SK-N-SH treated with all-trans-retinoic acid at 6 μM for 48 hours (cell line): Measurements from ENCODE around the gene GRIA4.

Experiments
- ATAC-seq: fragments of 200-7000 bp; cut with Tn5 transposase; 3 replicates; pipeline ENCODE4 v1.9.1; 2020; ENCODE audit warnings: mild to moderate bottlenecking, moderate library complexity
- ARNTL ChIP-seq: fragments of 450-650 bp; formaldehyde crosslinking; IDR thresholded peaks from 2 replicates; pipeline ENCODE4 v1.5.0; 2020; ENCODE audit warnings: low read depth, mild to moderate bottlenecking, moderate library complexity, borderline replicate concordance
- BACH2 ChIP-seq: fragments of 250-450 bp; sonication (Bioruptor Pico); IDR thresholded peaks from 2 replicates; pipeline ENCODE4 v1.9.0; 2021; ENCODE audit warnings: mild to moderate bottlenecking, borderline replicate concordance
- CSDC2 ChIP-seq: fragments of 250-450 bp; sonication (Bioruptor Pico); IDR thresholded peaks from 2 replicates; pipeline ENCODE4 v1.5.0; 2020; ENCODE audit warnings: mild to moderate bottlenecking, moderate library complexity
- ESRRG ChIP-seq: fragments of 250-450 bp; sonication (Bioruptor Pico); IDR thresholded peaks from 2 replicates; pipeline ENCODE4 v1.6.1; 2021; ENCODE audit warnings: mild to moderate bottlenecking
- GLIS3 ChIP-seq: fragments of 250-450 bp; sonication (Bioruptor Pico); IDR thresholded peaks from 2 replicates; pipeline ENCODE4 v1.5.0; 2020; ENCODE audit warnings: mild to moderate bottlenecking, moderate library complexity
- ISL1 ChIP-seq: fragments of 250-450 bp; sonication (Bioruptor Pico); IDR thresholded peaks from 2 replicates; pipeline ENCODE4 v2.1.2; 2022; ENCODE audit warnings: mild to moderate bottlenecking, moderate library complexity
- OSR1 ChIP-seq: fragments of 250-450 bp; sonication (Bioruptor Pico); IDR thresholded peaks from 2 replicates; pipeline ENCODE4 v1.8.0; 2022; ENCODE audit warnings: moderate library complexity, mild to moderate bottlenecking, inconsistent platforms
- POU6F1 ChIP-seq: fragments of 250-450 bp; sonication (Bioruptor Pico); IDR thresholded peaks from 2 replicates; pipeline ENCODE4 v1.8.0; 2021; ENCODE audit warnings: low read depth, mild to moderate bottlenecking, moderate library complexity, borderline replicate concordance
- PPARA ChIP-seq: fragments of 250-450 bp; sonication (Bioruptor Pico); IDR thresholded peaks from 2 replicates; pipeline ENCODE4 v1.5.0; 2020; ENCODE audit warnings: mild to moderate bottlenecking, borderline replicate concordance
- RARB ChIP-seq: fragments of 250-450 bp; sonication (Bioruptor Pico); IDR thresholded peaks from 2 replicates; pipeline ENCODE4 v1.8.0; 2021; ENCODE audit warnings: mild to moderate bottlenecking, moderate library complexity
- SNAI2 ChIP-seq: fragments of 250-450 bp; sonication (Bioruptor Pico); IDR thresholded peaks from 2 replicates; pipeline ENCODE4 v1.5.0; 2020; ENCODE audit warnings: mild to moderate bottlenecking, moderate library complexity
- TCF4 ChIP-seq: fragments of 250-450 bp; sonication (Bioruptor Pico); IDR thresholded peaks from 2 replicates; pipeline ENCODE4 v1.8.0; 2021; ENCODE audit warnings: mild to moderate bottlenecking, moderate library complexity, borderline replicate concordance
- TOX ChIP-seq: fragments of 250-450 bp; sonication (Bioruptor Pico); IDR thresholded peaks from 2 replicates; pipeline ENCODE4 v1.8.0; 2021; ENCODE audit warnings: mild to moderate bottlenecking, moderate library complexity, borderline replicate concordance
- ZC3H10 ChIP-seq: fragments of 250-450 bp; sonication (Bioruptor Pico); IDR thresholded peaks from 2 replicates; pipeline ENCODE4 v1.5.1; 2021; ENCODE audit warnings: mild to moderate bottlenecking, moderate library complexity
- ZFP3 ChIP-seq: fragments of 250-450 bp; sonication (Bioruptor Pico); IDR thresholded peaks from 2 replicates; pipeline ENCODE4 v1.5.0; 2020; ENCODE audit warnings: mild to moderate bottlenecking, moderate library complexity
- ZFP30 ChIP-seq: fragments of 450-650 bp; formaldehyde crosslinking; IDR thresholded peaks from 2 replicates; pipeline ENCODE4 v1.5.0; 2022; ENCODE audit warnings: mild to moderate bottlenecking, moderate library complexity
- ZNF565 ChIP-seq: fragments of 450-650 bp; formaldehyde crosslinking; conservative IDR thresholded peaks from 2 replicates; pipeline ENCODE4 v1.5.0; 2020; ENCODE audit warnings: low read depth, mild to moderate bottlenecking, moderate library complexity
- ZNF70 ChIP-seq: fragments of 450-650 bp; formaldehyde crosslinking; IDR thresholded peaks from 2 replicates; pipeline ENCODE4 v1.5.0; 2020; ENCODE audit warnings: mild to moderate bottlenecking, moderate library complexity
- ZNF8 ChIP-seq: fragments of 450-650 bp; formaldehyde crosslinking; IDR thresholded peaks from 2 replicates; pipeline ENCODE4 v1.5.0; 2020; ENCODE audit warnings: mild to moderate bottlenecking, moderate library complexity
- TF ChIP-seq, protein P1 (sequence below): fragments of 250-450 bp; sonication (Bioruptor Pico); IDR thresholded peaks from 2 replicates; pipeline ENCODE4 v1.5.1; 2020; ENCODE audit warnings: low read depth, mild to moderate bottlenecking, moderate library complexity
- TF ChIP-seq, protein P2 (sequence below): fragments of 250-450 bp; sonication (Bioruptor Pico); IDR thresholded peaks from 2 replicates; pipeline ENCODE4 v1.8.0; 2020; ENCODE audit warnings: mild to moderate bottlenecking, moderate library complexity, borderline replicate concordance
- TF ChIP-seq, protein P3 (sequence below): fragments of 250-450 bp; sonication (Bioruptor Pico); IDR thresholded peaks from 2 replicates; pipeline ENCODE4 v1.5.1; 2021; ENCODE audit warnings: mild to moderate bottlenecking, moderate library complexity
- TF ChIP-seq, protein P4 (sequence below): fragments of 250-450 bp; sonication (Bioruptor Pico); IDR thresholded peaks from 2 replicates; pipeline ENCODE4 v1.5.0; 2020; ENCODE audit warnings: mild to moderate bottlenecking, moderate library complexity

GRIA4 gene

GRCh38 chr11:105618343-105618955 lies 8.6 kb downstream of the GRIA4 start:
- ATAC-seq = no peak

DNA sequence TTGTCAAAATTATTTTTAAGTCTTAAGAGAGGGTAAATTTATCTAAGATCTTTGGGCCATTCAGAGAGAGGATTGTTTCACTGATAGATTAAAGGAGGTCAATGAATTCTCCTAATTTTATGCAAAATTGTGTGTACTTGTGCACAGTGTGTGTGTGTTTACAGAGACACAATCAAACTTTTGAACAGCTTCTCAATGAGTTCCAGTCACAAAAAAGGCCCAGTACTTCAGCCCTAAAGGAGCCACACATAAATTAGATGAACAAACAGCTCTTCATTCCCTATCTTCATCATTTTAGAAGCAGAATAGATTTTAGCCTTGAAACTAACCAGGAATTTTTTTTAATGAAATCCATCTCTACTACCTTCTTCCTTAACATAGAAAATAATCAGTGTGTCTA lies 9.7 kb downstream of the GRIA4 start:
- TF ChIP-seq TOX (CRISPR knock-in tag) (no peak), ISL1 (CRISPR knock-in tag) (no peak), BACH2 (no peak), SNAI2 (no peak), PPARA (CRISPR knock-in tag) (no peak), ZNF8 (CRISPR knock-in tag) (no peak), GLIS3 (no peak), ESRRG (CRISPR knock-in tag) (no peak), ZFP30 (no peak), ARNTL (CRISPR knock-in tag) (no peak)
- TF ChIP-seq, protein P1, sequence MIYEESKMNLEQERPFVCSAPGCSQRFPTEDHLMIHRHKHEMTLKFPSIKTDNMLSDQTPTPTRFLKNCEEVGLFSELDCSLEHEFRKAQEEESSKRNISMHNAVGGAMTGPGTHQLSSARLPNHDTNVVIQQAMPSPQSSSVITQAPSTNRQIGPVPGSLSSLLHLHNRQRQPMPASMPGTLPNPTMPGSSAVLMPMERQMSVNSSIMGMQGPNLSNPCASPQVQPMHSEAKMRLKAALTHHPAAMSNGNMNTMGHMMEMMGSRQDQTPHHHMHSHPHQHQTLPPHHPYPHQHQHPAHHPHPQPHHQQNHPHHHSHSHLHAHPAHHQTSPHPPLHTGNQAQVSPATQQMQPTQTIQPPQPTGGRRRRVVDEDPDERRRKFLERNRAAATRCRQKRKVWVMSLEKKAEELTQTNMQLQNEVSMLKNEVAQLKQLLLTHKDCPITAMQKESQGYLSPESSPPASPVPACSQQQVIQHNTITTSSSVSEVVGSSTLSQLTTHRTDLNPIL = no peak
- ATAC-seq = no peak

More at GRCh38 chr11:105618343-105618955, 8.6 kb downstream of the GRIA4 start:
- TF ChIP-seq ESRRG (CRISPR knock-in tag) (no peak), ISL1 (CRISPR knock-in tag) (no peak), POU6F1 (CRISPR knock-in tag) (no peak), TCF4 (no peak), OSR1 (CRISPR knock-in tag) (no peak), SNAI2 (no peak), PPARA (CRISPR knock-in tag) (no peak), CSDC2 (CRISPR knock-in tag) (no peak), GLIS3 (no peak), ZC3H10 (CRISPR knock-in tag) (no peak), ZNF565 (CRISPR knock-in tag) (no peak), TOX (CRISPR knock-in tag) (no peak), ZNF8 (CRISPR knock-in tag) (no peak)
- TF ChIP-seq, protein P2, sequence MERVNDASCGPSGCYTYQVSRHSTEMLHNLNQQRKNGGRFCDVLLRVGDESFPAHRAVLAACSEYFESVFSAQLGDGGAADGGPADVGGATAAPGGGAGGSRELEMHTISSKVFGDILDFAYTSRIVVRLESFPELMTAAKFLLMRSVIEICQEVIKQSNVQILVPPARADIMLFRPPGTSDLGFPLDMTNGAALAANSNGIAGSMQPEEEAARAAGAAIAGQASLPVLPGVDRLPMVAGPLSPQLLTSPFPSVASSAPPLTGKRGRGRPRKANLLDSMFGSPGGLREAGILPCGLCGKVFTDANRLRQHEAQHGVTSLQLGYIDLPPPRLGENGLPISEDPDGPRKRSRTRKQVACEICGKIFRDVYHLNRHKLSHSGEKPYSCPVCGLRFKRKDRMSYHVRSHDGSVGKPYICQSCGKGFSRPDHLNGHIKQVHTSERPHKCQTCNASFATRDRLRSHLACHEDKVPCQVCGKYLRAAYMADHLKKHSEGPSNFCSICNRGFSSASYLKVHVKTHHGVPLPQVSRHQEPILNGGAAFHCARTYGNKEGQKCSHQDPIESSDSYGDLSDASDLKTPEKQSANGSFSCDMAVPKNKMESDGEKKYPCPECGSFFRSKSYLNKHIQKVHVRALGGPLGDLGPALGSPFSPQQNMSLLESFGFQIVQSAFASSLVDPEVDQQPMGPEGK (CRISPR knock-in tag) = no peak
- TF ChIP-seq, all 23 proteins: peak for 0

- no peak for ATAC-seq
- no peak for TF ChIP-seq OSR1 (CRISPR knock-in tag)
- no peak for TF ChIP-seq ZFP30
- no peak for TF ChIP-seq ZNF8 (CRISPR knock-in tag)
- TF ChIP-seq ARNTL (CRISPR knock-in tag) = no peak
- no peak for TF ChIP-seq BACH2
- no peak for TF ChIP-seq TCF4
- TF ChIP-seq ZNF70 (CRISPR knock-in tag) = no peak
- no peak for TF ChIP-seq ESRRG (CRISPR knock-in tag)
- TF ChIP-seq ISL1 (CRISPR knock-in tag) = no peak
- TF ChIP-seq CSDC2 (CRISPR knock-in tag) = no peak
- TF ChIP-seq, protein P3, sequence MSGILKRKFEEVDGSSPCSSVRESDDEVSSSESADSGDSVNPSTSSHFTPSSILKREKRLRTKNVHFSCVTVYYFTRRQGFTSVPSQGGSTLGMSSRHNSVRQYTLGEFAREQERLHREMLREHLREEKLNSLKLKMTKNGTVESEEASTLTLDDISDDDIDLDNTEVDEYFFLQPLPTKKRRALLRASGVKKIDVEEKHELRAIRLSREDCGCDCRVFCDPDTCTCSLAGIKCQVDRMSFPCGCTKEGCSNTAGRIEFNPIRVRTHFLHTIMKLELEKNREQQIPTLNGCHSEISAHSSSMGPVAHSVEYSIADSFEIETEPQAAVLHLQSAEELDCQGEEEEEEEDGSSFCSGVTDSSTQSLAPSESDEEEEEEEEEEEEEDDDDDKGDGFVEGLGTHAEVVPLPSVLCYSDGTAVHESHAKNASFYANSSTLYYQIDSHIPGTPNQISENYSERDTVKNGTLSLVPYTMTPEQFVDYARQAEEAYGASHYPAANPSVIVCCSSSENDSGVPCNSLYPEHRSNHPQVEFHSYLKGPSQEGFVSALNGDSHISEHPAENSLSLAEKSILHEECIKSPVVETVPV (CRISPR knock-in tag) = no peak
- TF ChIP-seq, protein P2 (CRISPR knock-in tag) = no peak
- TF ChIP-seq, protein P4, sequence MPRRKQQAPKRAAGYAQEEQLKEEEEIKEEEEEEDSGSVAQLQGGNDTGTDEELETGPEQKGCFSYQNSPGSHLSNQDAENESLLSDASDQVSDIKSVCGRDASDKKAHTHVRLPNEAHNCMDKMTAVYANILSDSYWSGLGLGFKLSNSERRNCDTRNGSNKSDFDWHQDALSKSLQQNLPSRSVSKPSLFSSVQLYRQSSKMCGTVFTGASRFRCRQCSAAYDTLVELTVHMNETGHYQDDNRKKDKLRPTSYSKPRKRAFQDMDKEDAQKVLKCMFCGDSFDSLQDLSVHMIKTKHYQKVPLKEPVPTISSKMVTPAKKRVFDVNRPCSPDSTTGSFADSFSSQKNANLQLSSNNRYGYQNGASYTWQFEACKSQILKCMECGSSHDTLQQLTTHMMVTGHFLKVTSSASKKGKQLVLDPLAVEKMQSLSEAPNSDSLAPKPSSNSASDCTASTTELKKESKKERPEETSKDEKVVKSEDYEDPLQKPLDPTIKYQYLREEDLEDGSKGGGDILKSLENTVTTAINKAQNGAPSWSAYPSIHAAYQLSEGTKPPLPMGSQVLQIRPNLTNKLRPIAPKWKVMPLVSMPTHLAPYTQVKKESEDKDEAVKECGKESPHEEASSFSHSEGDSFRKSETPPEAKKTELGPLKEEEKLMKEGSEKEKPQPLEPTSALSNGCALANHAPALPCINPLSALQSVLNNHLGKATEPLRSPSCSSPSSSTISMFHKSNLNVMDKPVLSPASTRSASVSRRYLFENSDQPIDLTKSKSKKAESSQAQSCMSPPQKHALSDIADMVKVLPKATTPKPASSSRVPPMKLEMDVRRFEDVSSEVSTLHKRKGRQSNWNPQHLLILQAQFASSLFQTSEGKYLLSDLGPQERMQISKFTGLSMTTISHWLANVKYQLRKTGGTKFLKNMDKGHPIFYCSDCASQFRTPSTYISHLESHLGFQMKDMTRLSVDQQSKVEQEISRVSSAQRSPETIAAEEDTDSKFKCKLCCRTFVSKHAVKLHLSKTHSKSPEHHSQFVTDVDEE (CRISPR knock-in tag) = no peak
- no peak for TF ChIP-seq ZFP3 (CRISPR knock-in tag)
- no peak for TF ChIP-seq RARB
Observed at GRCh38 chr11:105622016-105622415, 12.1 kb downstream of the GRIA4 start.
